BLaER1 (cell line): ENCODE data around the gene MPO.

Source experiments
- H3K27ac ChIP-seq: shearing (Covaris generic); formaldehyde crosslinking; 2 replicates; pipeline ENCODE4 v1.8.1; 2022
- H3K27me3 ChIP-seq: shearing (Covaris generic); formaldehyde crosslinking; 2 replicates; pipeline ENCODE4 v1.8.1; 2022
- H3K36me3 ChIP-seq: shearing (Covaris generic); formaldehyde crosslinking; 2 replicates; pipeline ENCODE4 v1.8.1; 2022
- H3K4me1 ChIP-seq: shearing (Covaris generic); formaldehyde crosslinking; 2 replicates; pipeline ENCODE4 v1.8.1; 2022
- H3K4me2 ChIP-seq: shearing (Covaris generic); formaldehyde crosslinking; 2 replicates; pipeline ENCODE4 v1.8.1; 2022
- H3K4me3 ChIP-seq: shearing (Covaris generic); formaldehyde crosslinking; 2 replicates; pipeline ENCODE4 v1.8.1; 2022
- H3K9ac ChIP-seq: shearing (Covaris generic); formaldehyde crosslinking; 2 replicates; pipeline ENCODE4 v1.8.1; 2022
- H3K9me3 ChIP-seq: shearing (Covaris generic); formaldehyde crosslinking; 2 replicates; pipeline ENCODE4 v1.8.1; 2022
- H4K20me1 ChIP-seq: shearing (Covaris generic); formaldehyde crosslinking; 2 replicates; pipeline ENCODE4 v1.8.1; 2022
- Cebpa-rat ChIP-seq: shearing (Covaris generic); IDR thresholded peaks from 2 replicates; pipeline ENCODE4 v1.8.1; 2022

MPO gene, protein sequence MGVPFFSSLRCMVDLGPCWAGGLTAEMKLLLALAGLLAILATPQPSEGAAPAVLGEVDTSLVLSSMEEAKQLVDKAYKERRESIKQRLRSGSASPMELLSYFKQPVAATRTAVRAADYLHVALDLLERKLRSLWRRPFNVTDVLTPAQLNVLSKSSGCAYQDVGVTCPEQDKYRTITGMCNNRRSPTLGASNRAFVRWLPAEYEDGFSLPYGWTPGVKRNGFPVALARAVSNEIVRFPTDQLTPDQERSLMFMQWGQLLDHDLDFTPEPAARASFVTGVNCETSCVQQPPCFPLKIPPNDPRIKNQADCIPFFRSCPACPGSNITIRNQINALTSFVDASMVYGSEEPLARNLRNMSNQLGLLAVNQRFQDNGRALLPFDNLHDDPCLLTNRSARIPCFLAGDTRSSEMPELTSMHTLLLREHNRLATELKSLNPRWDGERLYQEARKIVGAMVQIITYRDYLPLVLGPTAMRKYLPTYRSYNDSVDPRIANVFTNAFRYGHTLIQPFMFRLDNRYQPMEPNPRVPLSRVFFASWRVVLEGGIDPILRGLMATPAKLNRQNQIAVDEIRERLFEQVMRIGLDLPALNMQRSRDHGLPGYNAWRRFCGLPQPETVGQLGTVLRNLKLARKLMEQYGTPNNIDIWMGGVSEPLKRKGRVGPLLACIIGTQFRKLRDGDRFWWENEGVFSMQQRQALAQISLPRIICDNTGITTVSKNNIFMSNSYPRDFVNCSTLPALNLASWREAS

DNA sequence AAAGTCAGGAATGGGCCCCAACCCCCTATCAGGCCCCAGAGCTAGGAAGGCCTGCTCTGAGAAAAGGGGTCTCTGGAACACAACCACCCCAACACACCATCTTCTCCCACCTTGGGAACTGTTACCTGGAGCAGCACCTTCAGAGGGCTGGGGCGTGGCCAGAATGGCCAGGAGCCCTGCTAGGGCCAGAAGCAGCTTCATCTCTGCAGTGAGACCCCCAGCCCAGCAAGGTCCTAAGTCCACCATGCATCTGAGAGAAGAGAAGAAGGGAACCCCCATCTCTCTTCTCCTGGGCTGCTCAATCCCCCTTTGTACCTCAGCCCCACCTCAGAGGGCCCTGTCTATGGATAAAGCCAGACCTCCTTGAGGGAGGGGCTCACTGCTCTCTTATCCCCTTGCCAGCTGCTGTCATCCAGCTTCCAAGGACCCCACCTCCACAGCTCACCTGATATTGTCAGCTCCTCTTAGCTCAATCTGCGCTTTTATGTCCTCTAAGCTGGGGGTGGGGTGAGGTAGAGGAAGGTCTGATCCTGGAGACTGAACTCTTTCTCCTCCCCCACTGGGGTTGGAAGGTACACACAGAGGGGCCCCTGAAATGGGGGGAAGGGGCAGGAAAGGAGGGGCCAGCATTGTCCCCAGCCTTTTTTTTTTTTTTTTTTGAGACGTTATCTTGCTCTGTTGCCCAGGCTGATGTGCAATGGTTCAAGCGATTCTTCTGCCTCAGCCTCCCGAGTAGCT is at the start of gene MPO:
MPO (minus strand) TSS at position 456 of the 738 bp plus-strand sequence; CDS start at position 279, 177 bp downstream.
- peak within 1 kb of the TSS; percentile 60 for H3K9ac ChIP-seq
- H3K27me3 ChIP-seq, result no peaks in the 10 kb centered on the region
- peak within 1 kb of the TSS; percentile 75 for H3K4me2 ChIP-seq
- no peaks in the 10 kb centered on the region for H3K9me3 ChIP-seq
- 0 out of 2 replicates have a peak within 1 kb of the TSS, but pooled peaks have one; percentile 18 for H3K4me3 ChIP-seq
- H3K27ac ChIP-seq, result peak within 1 kb of the TSS; percentile 88
- H4K20me1 ChIP-seq, result no peaks in the 10 kb centered on the region
- peaks cover 82% of the 10 kb centered on the region for H3K4me1 ChIP-seq
- TF ChIP-seq Cebpa-rat, result no peak
- H3K36me3 ChIP-seq, result no peaks in the 10 kb centered on the region

DNA sequence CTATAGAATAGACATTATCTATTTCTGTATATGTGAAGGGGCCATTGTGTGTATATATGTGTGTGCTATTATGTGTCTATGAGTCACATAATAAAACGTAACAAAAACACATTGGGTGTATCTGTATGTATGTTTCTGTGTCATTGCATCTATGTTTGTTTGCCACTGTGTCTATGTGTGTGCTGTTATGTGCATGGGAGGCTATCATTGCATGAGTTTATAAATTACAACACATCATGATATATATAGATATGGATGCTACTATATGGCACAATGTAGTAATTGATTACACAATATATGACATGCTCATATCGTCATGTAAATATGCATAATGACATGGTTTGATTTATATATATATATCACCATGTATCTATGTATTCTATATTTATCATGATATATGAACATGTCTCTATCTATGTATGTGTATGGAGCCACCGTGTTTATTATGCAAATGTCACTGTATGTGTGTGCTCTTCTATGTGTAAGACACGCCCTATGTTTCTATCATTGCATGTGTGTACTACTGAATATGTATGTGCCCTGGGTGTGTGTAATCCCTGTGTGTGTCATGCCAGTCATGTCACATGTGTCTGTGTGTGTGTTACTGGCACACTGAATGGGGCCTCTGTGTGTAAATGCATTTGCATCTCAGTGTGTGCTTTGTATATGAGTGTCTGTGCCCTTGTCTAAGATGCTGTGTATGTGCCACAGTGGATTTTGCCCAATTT is 49.2 kb upstream of the MPO start:
- H3K9me3 ChIP-seq, result no peaks in the 10 kb centered on the region; the same call in 1 of the 2 replicates
- peaks cover 25% of the 10 kb centered on the region for H3K36me3 ChIP-seq
- peak overlapping the region; percentile 96 for H3K4me3 ChIP-seq
- peak overlapping the region; percentile 100 for H3K4me2 ChIP-seq
- H4K20me1 ChIP-seq, result peaks cover 70% of the 10 kb centered on the region
- H3K27ac ChIP-seq, result peak overlapping the region; percentile 100
- peaks cover 51% of the 10 kb centered on the region for H3K4me1 ChIP-seq
- peak overlapping the region; percentile 100 for H3K9ac ChIP-seq
- no peaks in the 10 kb centered on the region for H3K27me3 ChIP-seq
- TF ChIP-seq Cebpa-rat, result no peak

DNA sequence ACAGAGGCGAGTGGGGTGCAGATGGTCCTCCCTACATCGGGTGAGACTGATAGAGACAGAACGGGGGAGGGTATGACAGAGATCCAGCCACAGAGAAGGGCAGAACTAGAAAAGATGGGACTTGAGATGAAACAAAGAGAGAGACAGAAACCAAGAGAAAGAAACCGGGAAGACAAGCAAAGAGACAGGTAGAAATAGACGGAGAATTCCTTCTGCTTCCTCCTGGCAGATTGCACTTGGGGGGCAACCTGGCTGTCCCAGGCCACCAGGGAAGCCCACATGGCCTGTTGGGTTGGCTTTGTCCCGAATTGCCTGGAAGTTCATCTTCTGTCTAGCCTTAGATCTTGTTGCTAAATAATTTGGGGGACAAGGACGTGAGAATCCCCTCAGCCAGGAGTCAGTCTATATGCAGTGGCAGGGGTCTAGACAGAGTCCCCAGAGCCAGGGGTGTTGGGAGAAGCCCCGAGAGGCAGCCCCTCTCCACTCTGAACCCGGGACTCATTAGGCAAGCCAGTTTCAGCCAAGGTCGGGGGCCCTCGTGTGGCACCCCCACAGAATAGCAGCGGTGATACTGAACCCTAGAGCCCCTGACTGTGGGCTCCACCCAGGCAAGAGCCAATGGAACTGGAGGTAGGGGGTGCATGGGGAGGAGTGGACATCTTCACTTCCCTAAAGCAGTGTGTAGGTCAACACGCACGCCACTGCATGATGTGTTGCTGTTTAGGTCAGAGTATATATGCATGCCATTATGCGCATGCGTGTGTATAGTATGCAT is 48.5 kb upstream of the MPO start:
- H3K27me3 ChIP-seq, result peaks cover 5% of the 10 kb centered on the region; the same call in 1 of the 2 replicates
- peaks cover 76% of the 10 kb centered on the region for H4K20me1 ChIP-seq
- H3K9me3 ChIP-seq, result no peaks in the 10 kb centered on the region; the same call in 1 of the 2 replicates
- no peak for TF ChIP-seq Cebpa-rat
- H3K9ac ChIP-seq, result peak overlapping the region; percentile 100
- peak overlapping the region; percentile 96 for H3K4me3 ChIP-seq
- H3K27ac ChIP-seq, result peak overlapping the region; percentile 100
- peak overlapping the region; percentile 100 for H3K4me2 ChIP-seq
- peaks cover 51% of the 10 kb centered on the region for H3K4me1 ChIP-seq
- peaks cover 25% of the 10 kb centered on the region for H3K36me3 ChIP-seq

- Histone ChIP-seq H3K36me3 (peaks cover 25% of the 10 kb centered on the region), H3K9me3 (no peaks in the 10 kb centered on the region; the same call in 1 of the 2 replicates), H3K4me1 (peaks cover 51% of the 10 kb centered on the region), H3K27ac (peak within 1 kb of the TSS; percentile 100), H3K27me3 (peaks cover 9% of the 10 kb centered on the region; the same call in 1 of the 2 replicates), H3K4me3 (peak within 1 kb of the TSS; percentile 96), H3K9ac (peak within 1 kb of the TSS; percentile 100), H3K4me2 (peak within 1 kb of the TSS; percentile 100), H4K20me1 (peaks cover 81% of the 10 kb centered on the region)
- peak; percentile 74; the same call in 1 of the 2 replicates for TF ChIP-seq Cebpa-rat
These were observed 47.7 kb upstream of the MPO start, which contains the start of gene TSPOAP1 for GRCh38 chr17:58328195-58329034. TSS of gene TSPOAP1 (minus strand) at chr17:58328795. CDS start at chr17:58327920, 875 bp downstream.

DNA sequence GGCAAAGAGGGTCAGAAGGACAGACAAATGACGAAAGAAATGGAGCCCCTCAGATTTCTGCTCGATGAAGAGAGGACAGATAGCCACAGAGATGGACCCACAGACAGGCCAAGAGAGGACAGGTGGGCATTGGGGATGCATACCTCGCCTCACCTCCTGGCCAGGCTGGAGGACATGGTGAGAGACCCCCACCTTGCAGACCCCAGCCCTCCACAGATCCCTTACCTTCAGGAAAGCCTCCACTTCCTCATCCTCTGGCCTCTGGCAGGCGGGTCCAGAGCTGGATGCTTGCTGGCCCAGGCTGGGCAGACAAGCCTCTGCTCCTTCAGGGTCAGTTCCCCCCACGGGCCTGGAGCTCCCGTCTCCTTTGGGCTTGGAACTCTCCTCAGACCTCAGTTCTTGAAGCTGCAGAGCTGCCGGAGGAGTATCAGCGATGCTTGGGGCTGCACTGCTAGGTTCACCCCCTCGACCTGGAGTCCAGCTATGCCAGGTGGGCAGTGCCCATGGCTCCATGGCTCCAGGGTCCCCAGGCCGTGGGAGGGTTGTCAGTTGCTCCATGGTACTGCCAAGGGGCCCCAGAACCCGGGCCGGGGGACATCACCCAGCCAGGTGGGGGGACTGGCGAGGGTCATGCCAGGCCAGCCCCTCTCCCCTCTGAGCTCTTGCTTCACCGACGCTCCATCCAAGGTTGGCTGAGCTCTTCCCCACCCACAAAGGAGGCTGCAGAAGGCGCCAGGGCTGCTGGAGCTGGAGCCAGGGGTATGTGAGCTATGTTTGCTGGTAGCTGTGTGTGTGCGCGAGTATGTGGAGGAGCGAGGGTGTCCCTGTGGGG is 46.8 kb upstream of the MPO start:
- H3K4me3 ChIP-seq, result peak overlapping the region; percentile 96
- peaks cover 33% of the 10 kb centered on the region for H3K36me3 ChIP-seq
- TF ChIP-seq Cebpa-rat, result peak; percentile 13; the same call in 1 of the 2 replicates
- H3K4me1 ChIP-seq, result peaks cover 60% of the 10 kb centered on the region
- H3K9ac ChIP-seq, result peak overlapping the region; percentile 100
- peak overlapping the region; percentile 100 for H3K4me2 ChIP-seq
- peak overlapping the region; percentile 100 for H3K27ac ChIP-seq
- H3K27me3 ChIP-seq, result peaks cover 9% of the 10 kb centered on the region; the same call in 1 of the 2 replicates
- no peaks in the 10 kb centered on the region; the same call in 1 of the 2 replicates for H3K9me3 ChIP-seq
- H4K20me1 ChIP-seq, result peaks cover 81% of the 10 kb centered on the region

- peaks cover 37% of the 10 kb centered on the region for H3K36me3 ChIP-seq
- peaks cover 9% of the 10 kb centered on the region; the same call in 1 of the 2 replicates for H3K27me3 ChIP-seq
- peak overlapping the region; percentile 100 for H3K4me2 ChIP-seq
- H3K9ac ChIP-seq, result peak overlapping the region; percentile 100
- H3K4me3 ChIP-seq, result peak overlapping the region; percentile 96
- no peaks in the 10 kb centered on the region; the same call in 1 of the 2 replicates for H3K9me3 ChIP-seq
- TF ChIP-seq Cebpa-rat, result no peak
- peaks cover 64% of the 10 kb centered on the region for H3K4me1 ChIP-seq
- peak overlapping the region; percentile 100 for H3K27ac ChIP-seq
- H4K20me1 ChIP-seq, result peaks cover 76% of the 10 kb centered on the region
These were observed 46.1 kb upstream of the MPO start for GRCh38 chr17:58326609-58327362.
